ENCODE results near the gene ZNF30.

Gene ZNF30

DNA sequence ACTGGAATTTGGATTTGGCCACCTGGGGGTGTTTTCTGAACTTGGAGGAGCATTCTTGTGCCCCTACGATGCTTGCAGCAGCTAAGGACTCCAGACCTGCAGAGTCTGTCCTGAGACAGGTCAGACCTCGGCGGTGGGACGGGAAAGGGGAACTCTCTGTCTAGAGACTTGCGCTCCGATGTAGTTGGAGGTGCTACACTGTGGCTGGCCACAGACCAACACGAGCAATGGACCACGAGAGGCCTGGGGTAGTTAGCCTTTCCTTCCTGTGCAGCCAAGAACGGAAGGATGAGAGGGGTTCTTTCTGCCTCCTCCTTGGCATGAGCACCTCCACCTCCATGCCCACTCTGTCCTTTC is 67.6 kb downstream of the ZNF30 start:
- DNase-seq (ENCODE audit: low spot score): no peak
- TF ChIP-seq, protein P1, sequence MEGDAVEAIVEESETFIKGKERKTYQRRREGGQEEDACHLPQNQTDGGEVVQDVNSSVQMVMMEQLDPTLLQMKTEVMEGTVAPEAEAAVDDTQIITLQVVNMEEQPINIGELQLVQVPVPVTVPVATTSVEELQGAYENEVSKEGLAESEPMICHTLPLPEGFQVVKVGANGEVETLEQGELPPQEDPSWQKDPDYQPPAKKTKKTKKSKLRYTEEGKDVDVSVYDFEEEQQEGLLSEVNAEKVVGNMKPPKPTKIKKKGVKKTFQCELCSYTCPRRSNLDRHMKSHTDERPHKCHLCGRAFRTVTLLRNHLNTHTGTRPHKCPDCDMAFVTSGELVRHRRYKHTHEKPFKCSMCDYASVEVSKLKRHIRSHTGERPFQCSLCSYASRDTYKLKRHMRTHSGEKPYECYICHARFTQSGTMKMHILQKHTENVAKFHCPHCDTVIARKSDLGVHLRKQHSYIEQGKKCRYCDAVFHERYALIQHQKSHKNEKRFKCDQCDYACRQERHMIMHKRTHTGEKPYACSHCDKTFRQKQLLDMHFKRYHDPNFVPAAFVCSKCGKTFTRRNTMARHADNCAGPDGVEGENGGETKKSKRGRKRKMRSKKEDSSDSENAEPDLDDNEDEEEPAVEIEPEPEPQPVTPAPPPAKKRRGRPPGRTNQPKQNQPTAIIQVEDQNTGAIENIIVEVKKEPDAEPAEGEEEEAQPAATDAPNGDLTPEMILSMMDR (IDR thresholded peaks at IDR 0.05; ENCODE audit: extremely low read depth, insufficient read depth, missing control alignments): no peak
- in situ Hi-C loops (cut with MboI; ENCODE audit: low pct_unique_long_range_greater_than_20kb, low sequenced_read_pairs, unreplicated experiment): no loop called here

All from GM13977 (cell line).